ENCODE data around the gene SLC52A3.

The SLC52A3 gene

GRCh38 chr20:775679-776135 is 7.4 kb upstream of the SLC52A3 start:
- H3K27ac Mint-ChIP-seq: no peak overlapping the region
- peaks cover 56% of the 10 kb centered on the region for H3K27me3 Mint-ChIP-seq
- no peaks in the 10 kb centered on the region for H3K4me1 Mint-ChIP-seq
- H3K4me3 Mint-ChIP-seq: no peak overlapping the region
- no peaks in the 10 kb centered on the region for H3K9me3 Mint-ChIP-seq
- no peak for ATAC-seq
- no peaks in the 10 kb centered on the region for H3K36me3 Mint-ChIP-seq

GRCh38 chr20:774660-775057 is 6.4 kb upstream of the SLC52A3 start:
- no peaks in the 10 kb centered on the region for H3K9me3 Mint-ChIP-seq
- H3K36me3 Mint-ChIP-seq: no peaks in the 10 kb centered on the region
- H3K27me3 Mint-ChIP-seq: peaks cover 57% of the 10 kb centered on the region
- H3K4me1 Mint-ChIP-seq: no peaks in the 10 kb centered on the region
- no peak for ATAC-seq
- H3K4me3 Mint-ChIP-seq: no peak overlapping the region
- H3K27ac Mint-ChIP-seq: no peak overlapping the region

DNA sequence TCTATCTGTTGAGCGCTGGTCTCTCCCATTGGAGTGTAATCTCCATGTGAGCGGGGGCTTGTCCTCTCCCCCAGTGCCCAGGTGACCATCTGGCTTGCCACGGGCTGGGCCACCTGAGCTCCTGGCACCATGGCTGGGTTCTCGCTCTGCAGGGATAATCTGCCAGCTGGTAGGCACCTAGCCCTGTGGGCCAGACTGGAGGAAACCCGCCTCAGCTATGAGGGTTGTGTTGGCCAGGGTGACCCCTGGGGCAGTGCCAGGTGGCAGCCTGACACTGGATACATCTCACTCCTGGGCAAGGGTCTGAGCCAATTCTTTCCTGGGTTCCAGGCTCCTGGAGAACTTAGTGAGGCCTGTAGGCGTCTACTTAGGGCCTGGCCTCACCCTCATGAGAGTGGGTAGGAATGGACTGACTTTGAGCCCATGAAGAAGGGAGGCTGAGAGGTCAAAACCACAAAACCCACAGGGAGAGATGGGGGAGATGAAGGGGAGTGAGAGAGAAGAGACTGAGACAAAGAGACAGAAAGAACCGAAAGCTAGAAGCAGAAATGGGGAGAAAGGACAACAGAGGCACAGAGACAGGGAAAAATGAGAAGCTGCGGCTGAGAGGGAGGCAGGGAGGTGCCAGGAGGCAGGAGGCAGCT is 5.8 kb upstream of the SLC52A3 start:
- ATAC-seq: no peak
- Mint-ChIP-seq H3K27ac (no peak overlapping the region), H3K36me3 (no peaks in the 10 kb centered on the region), H3K9me3 (no peaks in the 10 kb centered on the region), H3K4me1 (no peaks in the 10 kb centered on the region), H3K27me3 (peaks cover 57% of the 10 kb centered on the region), H3K4me3 (no peak overlapping the region)

GRCh38 chr20:772806-773205 is 4.5 kb upstream of the SLC52A3 start:
- H3K4me3 Mint-ChIP-seq: no peak overlapping the region
- no peaks in the 10 kb centered on the region for H3K9me3 Mint-ChIP-seq
- no peak overlapping the region for H3K27ac Mint-ChIP-seq
- H3K4me1 Mint-ChIP-seq: no peaks in the 10 kb centered on the region
- H3K36me3 Mint-ChIP-seq: no peaks in the 10 kb centered on the region
- no peak for ATAC-seq
- H3K27me3 Mint-ChIP-seq: peaks cover 57% of the 10 kb centered on the region

- Mint-ChIP-seq H3K4me1 (no peaks in the 10 kb centered on the region), H3K4me3 (no peak overlapping the region), H3K27me3 (peaks cover 57% of the 10 kb centered on the region), H3K9me3 (no peaks in the 10 kb centered on the region), H3K36me3 (no peaks in the 10 kb centered on the region), H3K27ac (no peak overlapping the region)
- no peak for ATAC-seq
These were observed 3.6 kb upstream of the SLC52A3 start for GRCh38 chr20:771741-772464.

GRCh38 chr20:770691-771090 is 2.4 kb upstream of the SLC52A3 start:
- Mint-ChIP-seq H3K9me3 (no peaks in the 10 kb centered on the region), H3K27ac (no peak overlapping the region), H3K4me1 (no peaks in the 10 kb centered on the region), H3K36me3 (no peaks in the 10 kb centered on the region), H3K27me3 (peaks cover 46% of the 10 kb centered on the region), H3K4me3 (no peak overlapping the region)
- no peak for ATAC-seq

DNA sequence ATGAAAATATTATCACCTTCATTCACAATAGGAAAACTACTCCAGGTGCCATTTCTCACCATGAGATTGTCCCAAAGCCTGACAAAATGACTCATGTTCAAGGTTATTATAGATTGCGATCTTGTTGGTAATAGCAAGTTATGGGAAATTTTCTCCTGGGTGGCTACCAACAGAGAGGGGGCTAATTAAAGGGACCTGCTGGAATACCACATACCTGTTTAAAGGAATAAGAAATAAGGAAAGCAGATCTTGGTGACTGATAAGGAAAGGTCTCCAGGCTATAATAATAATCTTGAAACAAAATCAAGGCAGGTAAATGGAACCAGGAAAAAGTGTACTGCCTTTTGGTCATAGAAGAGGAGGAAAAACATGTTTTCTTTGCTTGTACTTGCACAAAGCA is 1.4 kb downstream of the SLC52A3 start:
- Mint-ChIP-seq H3K27ac (no peak overlapping the region), H3K36me3 (no peaks in the 10 kb centered on the region), H3K27me3 (peaks cover 32% of the 10 kb centered on the region), H3K4me3 (no peak overlapping the region), H3K4me1 (no peaks in the 10 kb centered on the region), H3K9me3 (no peaks in the 10 kb centered on the region)
- no peak for ATAC-seq

DNA sequence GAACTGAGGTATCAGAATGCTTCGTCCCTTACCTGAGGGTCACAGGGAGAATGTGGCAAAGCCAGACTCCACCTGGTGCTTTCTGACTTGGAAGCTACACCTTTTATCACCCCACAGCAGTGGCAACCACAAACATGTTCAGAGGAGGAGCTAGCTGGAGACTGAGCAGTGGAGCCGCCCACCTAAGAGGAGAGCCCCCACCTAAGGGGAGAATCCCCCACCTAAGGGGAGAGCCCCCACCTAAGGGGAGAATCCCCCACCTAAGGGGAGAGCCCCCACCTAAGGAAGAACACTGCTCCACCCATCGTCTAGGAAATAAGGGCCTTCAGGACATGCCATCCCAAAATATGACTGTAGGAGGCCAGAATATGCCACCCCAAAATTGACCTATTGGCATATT is 4.0 kb downstream of the SLC52A3 start:
- Mint-ChIP-seq H3K27ac (no peak overlapping the region), H3K9me3 (no peaks in the 10 kb centered on the region), H3K4me1 (no peaks in the 10 kb centered on the region), H3K36me3 (no peaks in the 10 kb centered on the region), H3K4me3 (no peak overlapping the region), H3K27me3 (peaks cover 19% of the 10 kb centered on the region)
- peak; percentile 45 for ATAC-seq

DNA sequence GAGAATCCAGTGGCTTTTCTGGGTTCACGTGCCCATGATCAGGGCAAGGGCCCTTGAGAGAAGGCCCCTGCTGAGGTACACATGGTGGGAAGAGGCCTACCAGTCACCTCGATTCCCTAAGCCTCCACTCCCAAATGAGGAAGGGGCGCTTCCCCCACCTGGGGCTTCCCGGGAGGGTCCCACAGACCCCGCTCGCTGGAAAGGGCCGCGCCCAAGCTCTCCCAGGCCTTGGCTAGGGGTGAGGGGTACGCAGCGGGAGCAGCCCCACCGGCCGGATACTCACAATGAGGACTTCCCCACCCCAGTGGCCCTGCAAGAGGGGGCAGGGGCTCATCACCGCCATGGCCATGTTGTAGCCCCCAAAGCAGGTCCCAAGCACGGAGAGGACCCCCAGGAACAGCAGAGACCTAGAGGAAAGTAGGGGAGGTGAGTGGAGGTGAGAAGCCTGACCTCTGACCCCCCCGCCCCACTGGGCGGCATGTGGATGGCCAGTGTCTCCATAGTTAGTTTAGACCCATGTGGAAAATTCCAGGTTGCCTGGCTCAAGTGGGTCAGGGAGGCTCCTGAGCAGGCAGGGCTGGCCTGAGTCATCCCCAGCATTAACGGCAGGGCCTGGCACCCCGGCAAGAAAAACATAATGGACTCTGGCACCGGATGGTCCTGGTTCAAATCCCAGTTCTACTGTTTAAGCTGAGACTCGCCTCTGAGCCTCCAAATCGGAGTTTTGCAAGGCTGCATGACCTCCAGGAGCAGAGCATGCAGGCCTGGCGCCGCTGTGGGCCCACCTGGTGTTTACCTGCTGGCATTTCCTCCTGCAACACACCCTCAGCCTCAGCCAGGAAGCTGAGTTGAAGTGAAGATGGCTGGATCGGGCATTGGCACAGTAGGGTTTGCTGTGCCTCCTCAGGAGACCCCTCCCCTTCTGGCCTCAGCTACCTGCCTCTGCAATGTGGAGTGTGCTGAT is 6.6 kb downstream of the SLC52A3 start:
- Mint-ChIP-seq H3K36me3 (no peaks in the 10 kb centered on the region), H3K27ac (no peak overlapping the region), H3K9me3 (no peaks in the 10 kb centered on the region), H3K27me3 (peaks cover 28% of the 10 kb centered on the region), H3K4me1 (no peaks in the 10 kb centered on the region), H3K4me3 (no peak overlapping the region)
- no peak for ATAC-seq

DNA sequence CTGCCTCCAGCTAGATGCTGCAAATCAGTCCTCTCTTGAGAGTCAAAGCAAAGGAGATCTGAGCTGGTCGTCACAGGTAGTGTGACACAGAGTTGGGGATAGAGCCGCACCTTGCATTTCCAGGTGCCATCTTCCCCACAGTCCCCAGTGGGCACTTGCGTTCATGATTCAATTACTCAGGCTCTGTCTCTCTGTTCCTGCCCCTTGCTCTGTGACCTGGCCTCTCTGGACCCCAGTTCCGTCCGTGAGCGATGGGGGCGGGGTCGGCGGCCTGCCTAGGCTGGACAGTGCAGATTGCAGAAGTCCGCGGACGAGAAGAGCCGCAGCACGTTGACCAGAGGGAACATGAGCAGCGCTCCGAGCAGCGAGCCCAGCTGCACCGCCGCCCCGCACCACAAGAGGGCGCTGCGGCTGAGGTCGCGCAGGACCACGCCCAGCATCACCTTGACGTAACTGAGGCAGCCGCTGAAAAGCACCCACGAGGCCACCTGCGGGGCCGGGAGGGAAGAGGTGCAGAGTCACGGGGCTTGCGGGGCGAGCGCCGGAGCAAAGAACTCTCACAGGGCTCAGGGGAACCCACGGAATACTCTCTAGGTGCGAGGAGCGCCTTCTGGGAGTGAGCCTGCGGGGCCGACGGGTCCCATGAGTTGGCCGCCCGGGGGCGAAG is 7.4 kb downstream of the SLC52A3 start:
- H3K36me3 Mint-ChIP-seq: no peaks in the 10 kb centered on the region
- no peaks in the 10 kb centered on the region for H3K9me3 Mint-ChIP-seq
- no peak overlapping the region for H3K27ac Mint-ChIP-seq
- H3K4me1 Mint-ChIP-seq: no peaks in the 10 kb centered on the region
- ATAC-seq: peak; percentile 18
- peaks cover 36% of the 10 kb centered on the region for H3K27me3 Mint-ChIP-seq
- H3K4me3 Mint-ChIP-seq: no peak overlapping the region

DNA sequence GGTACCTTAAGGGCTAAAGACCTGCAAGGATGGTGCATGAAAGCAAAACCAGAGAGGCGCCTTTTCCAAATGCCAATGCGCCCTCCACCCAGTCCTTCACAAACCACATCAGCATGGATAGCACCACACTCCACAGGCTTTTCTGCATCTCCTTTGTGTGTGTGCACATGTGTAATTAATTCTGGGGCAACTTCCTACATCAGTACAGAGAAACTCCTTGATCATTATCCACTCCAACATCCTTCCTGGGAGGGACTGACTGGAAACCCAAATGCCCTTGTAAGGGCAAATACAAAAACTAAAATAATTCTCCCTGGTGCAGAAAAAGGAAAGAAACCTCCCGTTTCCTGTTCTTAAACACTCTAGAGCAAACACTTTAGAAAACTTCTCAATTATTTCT is 10.8 kb downstream of the SLC52A3 start:
- no peak overlapping the region for H3K4me3 Mint-ChIP-seq

DNA sequence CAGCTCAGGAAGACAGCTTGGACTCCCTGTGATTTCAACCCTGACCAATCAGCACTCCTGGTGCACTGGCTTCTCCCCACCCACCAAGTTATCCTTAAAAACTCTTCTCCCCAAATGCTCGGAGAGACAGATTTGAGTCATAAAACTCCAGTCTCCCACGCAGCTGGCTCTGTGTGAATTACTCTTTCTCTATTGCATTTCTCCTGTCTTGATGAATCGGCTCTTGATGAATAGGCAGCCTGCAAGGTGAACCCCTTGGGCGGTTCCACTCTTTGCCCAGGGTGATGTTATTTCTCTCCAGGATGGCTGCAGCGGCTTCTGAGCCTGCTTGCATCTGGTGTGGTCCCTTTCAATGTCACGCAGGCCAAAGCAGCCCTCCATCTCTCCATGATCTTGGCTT is 12.4 kb downstream of the SLC52A3 start:
- Mint-ChIP-seq H3K36me3 (no peaks in the 10 kb centered on the region), H3K27ac (no peak overlapping the region), H3K9me3 (no peaks in the 10 kb centered on the region), H3K4me1 (no peaks in the 10 kb centered on the region), H3K4me3 (no peak overlapping the region), H3K27me3 (peaks cover 20% of the 10 kb centered on the region)
- no peak for ATAC-seq

More for the DNA sequence above, 10.8 kb downstream of the SLC52A3 start:
- no peak for ATAC-seq
- Mint-ChIP-seq H3K4me1 (no peaks in the 10 kb centered on the region), H3K27ac (no peak overlapping the region), H3K9me3 (no peaks in the 10 kb centered on the region), H3K27me3 (peaks cover 20% of the 10 kb centered on the region), H3K36me3 (no peaks in the 10 kb centered on the region)

DNA sequence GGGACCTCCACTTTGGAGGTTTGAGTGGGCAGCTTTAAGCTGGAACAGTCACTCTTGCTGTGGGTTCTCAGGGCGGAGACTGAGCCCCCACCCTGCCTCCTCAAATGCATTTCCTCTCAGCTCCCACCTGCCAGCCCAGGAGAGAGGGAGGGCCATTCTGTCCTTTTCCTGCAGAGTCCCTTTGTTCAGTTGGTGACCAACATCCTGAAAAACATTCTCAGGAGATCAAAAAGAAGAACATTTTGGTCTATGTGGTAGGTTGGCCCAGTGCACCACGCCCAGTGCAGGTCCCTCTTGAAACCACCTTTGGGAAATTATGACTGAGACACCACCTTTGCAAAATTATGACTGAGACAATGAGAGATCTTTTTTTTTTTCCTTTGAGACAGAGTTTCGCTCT is 13.4 kb downstream of the SLC52A3 start:
- no peak overlapping the region for H3K4me3 Mint-ChIP-seq
- H3K27ac Mint-ChIP-seq: no peak overlapping the region
- ATAC-seq: no peak
- H3K36me3 Mint-ChIP-seq: no peaks in the 10 kb centered on the region
- H3K27me3 Mint-ChIP-seq: peaks cover 20% of the 10 kb centered on the region
- no peaks in the 10 kb centered on the region for H3K4me1 Mint-ChIP-seq
- no peaks in the 10 kb centered on the region for H3K9me3 Mint-ChIP-seq

DNA sequence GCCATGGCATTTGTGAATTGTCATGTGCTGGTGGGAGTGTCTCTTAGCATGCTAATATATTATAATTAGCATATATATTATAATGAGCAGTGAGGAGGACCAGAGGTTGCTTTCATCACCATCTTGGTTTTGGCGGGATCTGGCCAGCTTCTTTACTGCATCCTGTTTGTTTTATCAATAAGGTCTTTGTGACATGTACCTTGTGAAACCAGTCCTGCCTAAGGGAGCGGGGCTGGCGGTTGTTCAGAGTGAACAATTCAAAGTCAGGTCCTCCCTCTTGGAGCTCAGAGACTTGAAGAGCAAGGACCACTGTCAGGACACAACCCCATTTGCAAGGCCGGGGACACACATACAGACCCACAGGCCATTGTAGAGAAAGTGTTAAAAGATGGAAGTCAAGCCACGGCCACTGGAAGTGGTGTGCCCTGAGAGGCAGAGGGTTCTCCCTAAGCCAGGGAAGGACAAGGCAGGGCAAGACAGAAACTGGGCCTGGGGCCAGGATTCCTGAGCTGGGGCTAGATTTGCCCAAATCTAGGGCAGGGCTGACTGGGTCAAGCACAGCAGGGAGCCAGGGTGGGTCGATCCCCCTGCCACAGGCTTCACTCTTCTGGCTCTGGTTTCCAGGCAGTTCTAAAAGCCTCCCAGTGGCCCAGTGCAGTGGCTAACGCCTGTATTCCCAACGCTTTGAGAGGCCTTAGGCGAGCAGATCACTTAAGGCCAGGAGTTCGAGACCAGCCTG is 14.2 kb downstream of the SLC52A3 start:
- Mint-ChIP-seq H3K4me1 (no peaks in the 10 kb centered on the region), H3K27me3 (peaks cover 19% of the 10 kb centered on the region), H3K36me3 (no peaks in the 10 kb centered on the region), H3K4me3 (no peak overlapping the region), H3K9me3 (no peaks in the 10 kb centered on the region), H3K27ac (no peak overlapping the region)
- ATAC-seq: no peak

Data from stimulated activated memory B cell treated with anti-CD40 and anti-IgM and Interleukin-4, amounts not matched to agents 10 μg/mL and 1 μg/mL and 100 μg/mL, for 72 hours (primary cell).